Large intestine (tissue), 3 donors: ENCODE data around the gene TMX2. TPM values are rescaled to one million over a fixed set of nuclear protein-coding genes. Genes with fewer than 3 reads are reported as not detected.

Experiments
- DNase-seq, 2 donors: peaks; one replicate each; pipeline versions ENCODE4 v3.0.0 to v3.0.0-alpha.2; 2013
- H3K27ac ChIP-seq: one replicate; pipeline ENCODE4 v1.5.1; 2013; ENCODE audit warnings: low read length
- H3K27me3 ChIP-seq: 2 replicates; pipeline ENCODE4 v1.6.1; 2013; ENCODE audit warnings: low read length; ENCODE audit not compliant: control insufficient read depth, insufficient read depth
- H3K36me3 ChIP-seq: 2 replicates; pipeline ENCODE4 v1.6.1; 2013; ENCODE audit warnings: low read length; ENCODE audit not compliant: control insufficient read depth, insufficient read depth
- H3K4me1 ChIP-seq: one replicate; pipeline ENCODE4 v1.6.1; 2013; ENCODE audit warnings: low read length; ENCODE audit not compliant: control insufficient read depth, insufficient read depth
- H3K4me3 ChIP-seq: one replicate; pipeline ENCODE4 v1.5.1; 2013; ENCODE audit warnings: low read length
- H3K9me3 ChIP-seq: one replicate; pipeline ENCODE4 v1.6.1; 2013; ENCODE audit warnings: mild to moderate bottlenecking, low read depth, low read length, moderate library complexity; ENCODE audit not compliant: control insufficient read depth
- WGBS: methylation state at CpG from one replicate; pipeline ENCODE4 v1.1.5; 2013; ENCODE audit warnings: low lambda C conversion rate; ENCODE audit not compliant: insufficient coverage; 5-methylcytosine and 5-hydroxymethylcytosine counted together
- polyA plus RNA-seq: library from polyadenylated mRNA; unstranded; fragments of 120-200 nt; gene quantifications from one replicate; pipeline ENCODE4 v1.2.1, GENCODE V29; 2013

The TMX2 gene
- polyA plus RNA-seq, 1 donor, result 108 TPM

DNA sequence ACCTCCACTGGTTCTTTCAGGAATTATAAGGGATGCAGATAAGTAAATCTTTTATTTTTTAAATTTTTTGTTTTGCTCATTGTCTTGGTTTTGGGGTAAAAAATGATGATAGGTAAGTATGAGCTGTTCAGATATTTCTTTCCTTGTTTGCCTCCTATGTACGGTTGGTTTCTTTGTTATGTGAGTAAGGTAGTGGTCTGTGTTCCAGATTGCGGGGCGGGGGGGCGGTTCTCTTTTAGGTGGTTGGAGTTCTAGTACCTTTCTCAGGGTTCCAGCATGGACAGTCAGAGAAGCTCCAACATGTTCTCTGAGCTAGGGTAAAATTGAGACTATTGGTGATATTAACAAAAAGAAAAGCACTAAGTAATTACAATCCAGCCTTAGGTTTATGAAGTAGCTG lies 51.6 kb downstream of the TMX2 start:
- Histone ChIP-seq H3K9me3 (no peaks in the 10 kb centered on the region), H3K4me1 (peaks cover 14% of the 10 kb centered on the region), H3K4me3 (peak overlapping the region; percentile 73), H3K27me3 (no peaks in the 10 kb centered on the region), H3K36me3 (peaks cover 2% of the 10 kb centered on the region), H3K27ac (peak overlapping the region; percentile 94)
- 0% methylated on average over 1 of the region's 4 CpGs for WGBS
- no peak for DNase-seq

GRCh38 chr11:57764566-57764965 lies 52.2 kb downstream of the TMX2 start:
- H3K4me1 ChIP-seq, result peaks cover 14% of the 10 kb centered on the region
- H3K27ac ChIP-seq, result peak overlapping the region; percentile 94
- H3K27me3 ChIP-seq, result no peaks in the 10 kb centered on the region
- peaks cover 2% of the 10 kb centered on the region for H3K36me3 ChIP-seq
- peak overlapping the region; percentile 73 for H3K4me3 ChIP-seq
- no CpG with 5 or more reads among the region's 2 CpGs for WGBS
- no peaks in the 10 kb centered on the region for H3K9me3 ChIP-seq
- peak in 1 of 2 donors; percentile 71 for DNase-seq

DNA sequence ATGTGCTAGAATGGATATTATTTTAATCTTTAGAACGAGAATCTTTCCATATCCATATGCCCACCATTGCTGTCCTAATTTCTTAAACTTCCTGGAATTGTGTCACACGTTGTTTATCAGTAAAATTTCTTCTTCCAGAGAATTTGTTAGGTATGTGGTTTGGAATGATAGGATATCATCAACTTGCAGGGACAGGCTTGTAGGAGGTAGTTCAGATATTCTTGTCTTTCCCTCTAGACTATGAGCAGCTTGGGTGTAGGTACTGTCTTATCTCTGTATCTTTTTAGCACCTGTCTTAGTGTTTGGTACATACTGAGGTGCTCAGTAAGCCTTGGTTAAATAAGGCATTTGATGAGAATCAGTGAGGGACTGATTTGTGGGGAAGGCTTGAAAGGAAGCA lies 52.6 kb downstream of the TMX2 start:
- WGBS, result 0% methylated on average over 1 of the region's 2 CpGs
- peak in 1 of 2 donors; percentile 38 for DNase-seq
- H3K27ac ChIP-seq, result peak overlapping the region; percentile 94
- no peaks in the 10 kb centered on the region for H3K27me3 ChIP-seq
- peaks cover 14% of the 10 kb centered on the region for H3K4me1 ChIP-seq
- no peaks in the 10 kb centered on the region for H3K9me3 ChIP-seq
- peak overlapping the region; percentile 73 for H3K4me3 ChIP-seq
- peaks cover 2% of the 10 kb centered on the region for H3K36me3 ChIP-seq

- Histone ChIP-seq H3K4me1 (peaks cover 30% of the 10 kb centered on the region), H3K4me3 (no peak overlapping the region), H3K36me3 (peaks cover 4% of the 10 kb centered on the region), H3K9me3 (no peaks in the 10 kb centered on the region), H3K27me3 (no peaks in the 10 kb centered on the region), H3K27ac (no peak overlapping the region)
- DNase-seq, result no peak
- WGBS, result 13% methylated on average over 1 of the region's 1 CpG
These were observed 58.4 kb downstream of the TMX2 start for GRCh38 chr11:57770793-57771192.

DNA sequence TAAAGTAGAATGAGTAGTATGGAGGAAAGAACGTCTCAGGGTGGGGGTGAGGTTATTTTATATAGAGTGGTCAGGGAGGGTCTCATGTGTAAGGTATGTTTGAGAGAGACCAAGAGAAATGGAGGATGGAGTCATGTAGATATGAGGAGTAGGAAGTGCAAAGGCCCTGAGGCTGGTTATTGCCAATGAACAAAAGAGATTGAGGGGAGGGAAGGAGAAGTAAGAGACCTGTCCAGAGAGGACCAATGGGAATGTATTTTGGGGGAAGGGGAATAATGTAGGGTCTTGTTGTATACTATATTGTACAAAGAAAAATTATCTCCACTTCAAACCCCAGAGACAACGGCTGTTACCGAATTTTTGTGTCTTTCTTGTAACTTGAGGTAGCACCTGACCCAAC lies 59.0 kb downstream of the TMX2 start:
- Histone ChIP-seq H3K27me3 (no peaks in the 10 kb centered on the region), H3K4me3 (no peak overlapping the region), H3K36me3 (peaks cover 4% of the 10 kb centered on the region), H3K27ac (no peak overlapping the region), H3K4me1 (peaks cover 30% of the 10 kb centered on the region), H3K9me3 (no peaks in the 10 kb centered on the region)
- WGBS, result 100% methylated on average over 1 of the region's 3 CpGs
- DNase-seq, result no peak

DNA sequence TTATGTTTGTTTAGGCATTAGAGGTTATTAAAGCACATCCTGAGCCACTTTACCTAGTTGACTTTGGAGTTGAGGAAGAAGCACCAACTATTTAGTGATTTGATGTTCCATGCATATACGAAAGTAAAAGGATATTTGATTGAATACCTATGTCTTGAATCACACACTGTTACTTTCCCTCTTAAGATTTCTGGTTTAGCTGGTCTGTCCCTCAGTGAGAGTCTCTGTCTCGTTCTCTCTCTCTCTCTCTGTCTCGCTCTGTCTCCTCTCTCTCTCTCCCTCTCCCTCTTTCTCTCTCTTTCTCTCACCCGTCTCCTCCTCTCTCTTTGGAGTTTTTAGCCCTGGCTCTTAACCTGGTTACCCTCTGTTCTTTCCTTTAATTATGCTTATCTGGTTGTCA lies 60.2 kb downstream of the TMX2 start:
- Histone ChIP-seq H3K27ac (no peak overlapping the region), H3K4me1 (peaks cover 40% of the 10 kb centered on the region), H3K9me3 (no peaks in the 10 kb centered on the region), H3K27me3 (no peaks in the 10 kb centered on the region), H3K4me3 (no peak overlapping the region), H3K36me3 (peaks cover 2% of the 10 kb centered on the region)
- no peak for DNase-seq
- 96% methylated on average over 3 of the region's 4 CpGs for WGBS

DNA sequence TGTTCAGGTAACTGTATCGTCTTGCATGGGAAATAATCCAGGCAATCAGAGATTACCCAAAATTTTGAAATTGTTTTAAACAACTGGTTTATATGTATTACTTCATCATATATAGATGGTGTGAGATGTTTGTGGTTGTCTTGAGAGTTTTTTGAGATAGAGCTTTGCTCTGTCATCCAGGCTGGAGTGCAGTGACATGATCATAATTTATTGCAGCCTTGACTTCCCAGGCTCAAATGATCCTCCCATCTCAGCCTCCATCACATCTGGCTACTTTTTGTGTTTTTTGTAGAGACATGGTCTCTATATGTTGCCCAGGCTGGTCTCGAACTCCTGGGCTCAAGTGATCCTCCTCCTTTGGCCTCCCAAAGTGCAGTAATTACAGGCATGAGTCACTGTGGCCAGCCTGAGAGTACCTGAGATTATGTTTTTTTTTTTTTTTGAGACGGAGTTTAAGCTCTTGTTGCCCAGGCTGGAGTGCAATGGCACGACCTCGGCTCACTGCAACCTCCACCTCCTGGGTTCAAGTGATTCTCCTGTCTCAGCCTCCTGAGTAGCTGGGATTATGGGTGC lies 60.7 kb downstream of the TMX2 start:
- H3K27ac ChIP-seq, result no peak overlapping the region
- peaks cover 2% of the 10 kb centered on the region for H3K36me3 ChIP-seq
- no peak for DNase-seq
- no peak overlapping the region for H3K4me3 ChIP-seq
- peaks cover 46% of the 10 kb centered on the region for H3K4me1 ChIP-seq
- 0% methylated on average over 1 of the region's 5 CpGs for WGBS
- no peaks in the 10 kb centered on the region for H3K27me3 ChIP-seq
- no peaks in the 10 kb centered on the region for H3K9me3 ChIP-seq

DNA sequence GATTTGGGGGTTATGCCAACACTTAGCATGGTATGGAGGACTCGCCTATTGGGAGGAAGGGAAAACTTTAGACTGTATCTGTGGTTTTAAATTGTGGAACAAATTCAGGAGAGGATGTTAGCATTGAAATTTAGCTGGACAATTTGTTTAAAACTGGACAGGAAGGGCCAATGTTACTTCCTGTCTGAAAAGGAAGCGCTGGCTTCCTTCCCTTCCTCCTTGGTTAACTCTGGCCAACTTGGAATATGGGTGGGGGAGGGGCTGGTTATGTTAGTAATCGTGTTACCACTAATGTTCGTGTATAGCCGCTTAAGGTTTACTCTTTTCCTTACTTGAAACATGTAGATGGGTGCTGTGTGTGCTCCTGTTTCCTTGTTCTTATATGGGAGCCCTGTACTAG lies 63.1 kb downstream of the TMX2 start:
- Histone ChIP-seq H3K27me3 (no peaks in the 10 kb centered on the region), H3K27ac (peak overlapping the region; percentile 92), H3K4me3 (no peak overlapping the region), H3K9me3 (no peaks in the 10 kb centered on the region), H3K4me1 (peaks cover 65% of the 10 kb centered on the region), H3K36me3 (peaks cover 2% of the 10 kb centered on the region)
- WGBS, result 100% methylated on average over 1 of the region's 5 CpGs
- DNase-seq, result no peak

- Histone ChIP-seq H3K36me3 (peaks cover 2% of the 10 kb centered on the region), H3K27me3 (no peaks in the 10 kb centered on the region), H3K4me3 (no peak overlapping the region), H3K9me3 (no peaks in the 10 kb centered on the region), H3K4me1 (peaks cover 71% of the 10 kb centered on the region), H3K27ac (peak overlapping the region; percentile 92)
- WGBS, result no CpG with 5 or more reads among the region's 3 CpGs
- DNase-seq, result no peak
These were observed 63.7 kb downstream of the TMX2 start for GRCh38 chr11:57776031-57776521.

GRCh38 chr11:57776577-57777210 lies 64.3 kb downstream of the TMX2 start:
- Histone ChIP-seq H3K9me3 (no peaks in the 10 kb centered on the region), H3K4me1 (peaks cover 78% of the 10 kb centered on the region)
- WGBS, result 13% methylated on average over 1 of the region's 2 CpGs

DNA sequence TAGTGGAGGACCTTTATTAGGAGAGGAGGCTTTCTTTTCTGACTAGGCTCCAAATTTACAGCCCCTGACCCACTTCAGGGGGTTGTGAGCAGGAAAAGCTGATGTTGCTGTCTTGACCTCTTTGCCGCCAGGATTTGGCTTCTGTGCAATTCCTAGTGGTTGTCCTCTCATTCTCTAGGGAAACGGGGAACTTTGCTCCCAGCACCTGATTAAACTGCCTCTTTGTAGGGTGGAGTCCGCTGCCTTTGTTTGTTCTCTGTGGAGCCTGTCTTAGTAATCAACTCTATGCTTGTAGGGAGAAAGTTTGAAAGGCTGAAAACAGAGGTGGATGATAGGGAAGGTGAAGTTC lies 65.5 kb downstream of the TMX2 start:
- H3K4me3 ChIP-seq, result peak overlapping the region; percentile 3
- WGBS, result no CpG with 5 or more reads among the region's 3 CpGs
- DNase-seq, result peak; percentile 87 to 95

More at GRCh38 chr11:57776577-57777210, 64.3 kb downstream of the TMX2 start:
- Histone ChIP-seq H3K27ac (peak overlapping the region; percentile 92), H3K4me3 (no peak overlapping the region), H3K27me3 (no peaks in the 10 kb centered on the region), H3K36me3 (peaks cover 2% of the 10 kb centered on the region)
- no peak for DNase-seq

More for the DNA sequence above, 65.5 kb downstream of the TMX2 start:
- H3K9me3 ChIP-seq, result no peaks in the 10 kb centered on the region
- peaks cover 89% of the 10 kb centered on the region for H3K4me1 ChIP-seq
- H3K27me3 ChIP-seq, result no peaks in the 10 kb centered on the region
- H3K36me3 ChIP-seq, result peaks cover 2% of the 10 kb centered on the region
- H3K27ac ChIP-seq, result peak overlapping the region; percentile 92
